IPS DF 4.7 (cell line): ENCODE results near the gene LRRC2.
"Not testable (repeated sequence)": the region's sequence is repeated elsewhere in the genome, so short reads cannot be mapped to it uniquely, and the experiment has no call there.

Source experiments
- DNase-seq: peaks from one replicate; pipeline ENCODE4 v3.0.0-alpha.2; 2013; ENCODE audit warnings: low spot score; ENCODE audit errors: extremely low read depth

LRRC2 gene

GRCh38 chr3:46584598-46585467, 18.7 kb upstream of the LRRC2 start:
- no peak for DNase-seq

- DNase-seq, result no peak
Observed at GRCh38 chr3:46580675-46581074, 14.6 kb upstream of the LRRC2 start.

DNA sequence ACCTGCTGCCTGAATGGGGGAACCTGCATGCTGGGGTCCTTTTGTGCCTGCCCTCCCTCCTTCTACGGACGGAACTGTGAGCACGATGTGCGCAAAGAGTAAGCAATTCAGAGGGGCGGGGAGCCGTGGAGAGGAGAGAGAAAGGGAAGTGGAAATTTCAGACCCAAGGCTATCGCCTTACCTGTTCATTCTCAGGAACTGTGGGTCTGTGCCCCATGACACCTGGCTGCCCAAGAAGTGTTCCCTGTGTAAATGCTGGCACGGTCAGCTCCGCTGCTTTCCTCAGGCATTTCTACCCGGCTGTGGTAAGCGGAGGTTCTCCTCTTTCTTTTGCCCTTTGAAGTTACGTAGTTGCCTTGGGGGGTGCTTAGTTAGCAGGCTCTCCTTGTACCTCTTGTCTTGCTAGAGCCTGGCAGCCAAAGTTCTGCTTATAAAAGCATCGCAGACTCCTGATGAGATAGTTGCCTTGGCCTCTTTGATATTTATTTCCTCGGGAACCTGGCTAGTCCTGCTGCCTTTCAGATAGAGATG, 13.7 kb upstream of the LRRC2 start:
- DNase-seq, result no peak

DNA sequence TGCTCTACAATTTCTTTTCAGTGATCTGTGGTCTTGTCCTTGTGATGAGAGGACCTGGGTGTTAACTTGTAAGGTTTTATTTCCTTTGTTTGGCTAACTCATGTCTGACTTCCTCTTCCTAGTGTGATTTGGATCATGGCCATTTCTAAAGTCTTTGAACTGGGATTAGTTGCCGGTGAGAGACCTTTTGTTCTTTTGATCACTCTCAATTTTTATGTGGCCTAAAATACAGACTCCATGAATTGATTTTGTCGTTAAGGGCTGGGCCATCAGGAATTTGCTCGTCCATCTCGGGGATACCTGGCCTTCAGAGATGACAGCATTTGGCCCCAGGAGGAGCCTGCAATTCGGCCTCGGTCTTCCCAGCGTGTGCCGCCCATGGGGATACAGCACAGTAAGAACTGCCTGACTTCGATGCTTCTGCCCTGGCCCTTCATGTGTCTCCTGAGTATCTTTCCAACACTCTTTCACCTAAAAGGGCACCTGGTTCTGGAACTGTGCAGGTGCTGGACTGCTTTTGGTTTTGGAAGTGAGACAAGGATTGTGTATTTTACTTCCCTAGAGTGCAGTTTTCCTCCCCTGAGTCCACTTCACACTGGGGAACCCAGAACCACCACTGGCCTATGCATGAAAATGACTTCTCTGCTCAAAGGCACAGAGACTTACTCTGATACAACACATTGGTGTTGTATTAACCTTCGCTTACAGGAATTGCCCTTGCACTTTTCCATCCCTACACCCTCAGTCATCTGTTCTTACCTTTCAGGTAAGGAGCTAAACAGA, 13.1 kb upstream of the LRRC2 start:
- no peak for DNase-seq

- not testable (repeated sequence) for DNase-seq
Observed at GRCh38 chr3:46577580-46578249, 11.6 kb upstream of the LRRC2 start.

GRCh38 chr3:46576879-46577278, 10.8 kb upstream of the LRRC2 start:
- DNase-seq, result no peak

- no peak for DNase-seq
Observed at GRCh38 chr3:46576386-46576785, 10.3 kb upstream of the LRRC2 start.

GRCh38 chr3:46575577-46576222, 9.6 kb upstream of the LRRC2 start:
- DNase-seq, result no peak

DNA sequence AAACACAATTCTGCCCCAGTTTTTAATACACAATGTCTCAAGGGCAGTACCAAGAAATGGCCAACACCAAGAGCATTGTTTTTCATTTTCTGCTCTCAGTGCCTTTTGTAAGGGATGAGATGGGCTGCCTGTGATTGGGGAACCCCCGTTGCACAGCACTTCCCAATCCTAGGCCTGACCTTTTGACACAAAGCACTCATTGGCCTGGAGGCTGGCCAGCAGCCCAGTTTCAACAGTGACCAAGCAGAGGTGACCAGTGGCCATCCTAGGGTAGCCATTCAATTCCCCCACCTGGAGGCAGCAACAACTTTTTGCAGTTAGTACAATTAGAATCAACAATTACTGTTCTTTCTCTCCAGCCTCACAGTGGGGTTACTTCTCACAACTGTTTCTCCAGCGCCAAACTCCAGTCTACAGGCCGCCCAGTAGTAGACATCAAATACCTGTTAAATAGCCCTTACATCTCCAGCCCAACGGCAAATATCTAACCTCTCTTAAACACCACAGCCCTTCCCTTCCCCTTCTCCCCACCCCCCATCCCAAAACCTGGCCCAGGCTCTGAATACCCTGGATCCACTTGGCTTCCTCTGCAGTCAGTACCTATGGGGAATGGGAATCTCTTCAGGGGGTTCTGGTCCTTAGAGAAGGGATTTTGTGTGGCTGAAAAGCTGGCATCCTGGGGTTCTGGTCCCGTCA, 8.9 kb upstream of the LRRC2 start:
- no peak for DNase-seq

DNA sequence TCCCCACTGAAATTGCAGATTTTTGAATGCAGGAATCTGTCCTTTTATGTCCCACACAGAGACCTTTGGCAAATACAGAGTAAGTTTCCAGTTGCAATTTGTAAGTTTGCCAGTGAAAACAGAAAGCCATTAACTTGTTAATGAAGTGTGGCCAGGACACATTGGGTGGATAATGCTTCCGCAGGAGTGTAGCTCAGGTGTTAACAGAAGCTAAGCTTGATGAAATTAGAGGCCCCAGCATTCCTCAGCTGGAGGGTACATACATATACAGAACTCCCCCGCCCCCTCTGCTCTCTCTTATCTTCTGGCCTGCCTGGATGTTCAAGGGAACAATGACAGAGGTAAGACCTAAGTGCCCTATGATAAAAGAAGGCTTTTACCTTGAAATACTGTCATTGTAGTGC, 8.1 kb upstream of the LRRC2 start:
- no peak for DNase-seq

DNA sequence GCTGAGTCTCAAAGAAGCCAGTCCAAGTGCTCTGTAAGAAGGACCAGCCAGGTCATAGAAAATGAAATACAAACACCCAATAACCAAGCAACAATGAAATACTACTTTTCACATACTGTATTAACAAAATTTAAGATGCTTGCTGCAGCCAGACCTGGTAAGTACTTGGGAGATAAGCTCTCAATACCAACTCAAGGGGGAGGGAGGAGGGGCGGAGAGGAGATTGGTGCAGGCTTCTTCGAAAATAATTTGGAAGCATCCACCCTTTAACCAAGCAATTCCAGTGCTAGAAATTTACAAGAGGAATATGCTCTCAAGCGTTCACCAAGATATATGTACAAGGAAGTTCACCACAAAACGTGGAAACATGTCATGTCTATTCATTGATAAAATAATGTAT, 7.6 kb upstream of the LRRC2 start:
- no peak for DNase-seq

DNA sequence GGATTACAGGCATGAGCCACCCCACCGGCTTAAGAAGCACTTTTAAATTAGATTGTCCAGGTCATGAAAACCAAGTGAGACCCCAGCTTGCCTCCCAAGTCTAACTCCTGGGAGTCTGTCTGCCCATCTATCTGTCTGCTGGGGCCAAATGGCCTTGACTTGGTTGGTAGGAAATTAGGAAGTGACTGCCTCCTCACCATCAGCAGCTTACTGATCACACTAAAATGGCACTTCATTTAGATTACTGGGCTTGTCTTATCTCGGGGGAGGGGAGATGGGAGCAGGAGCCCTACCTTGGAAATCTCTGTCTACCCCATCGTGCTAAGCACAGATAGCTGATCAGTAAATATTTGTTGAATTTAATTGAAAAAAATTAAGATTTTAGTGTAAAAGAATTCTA, 5.6 kb upstream of the LRRC2 start:
- no peak for DNase-seq

DNA sequence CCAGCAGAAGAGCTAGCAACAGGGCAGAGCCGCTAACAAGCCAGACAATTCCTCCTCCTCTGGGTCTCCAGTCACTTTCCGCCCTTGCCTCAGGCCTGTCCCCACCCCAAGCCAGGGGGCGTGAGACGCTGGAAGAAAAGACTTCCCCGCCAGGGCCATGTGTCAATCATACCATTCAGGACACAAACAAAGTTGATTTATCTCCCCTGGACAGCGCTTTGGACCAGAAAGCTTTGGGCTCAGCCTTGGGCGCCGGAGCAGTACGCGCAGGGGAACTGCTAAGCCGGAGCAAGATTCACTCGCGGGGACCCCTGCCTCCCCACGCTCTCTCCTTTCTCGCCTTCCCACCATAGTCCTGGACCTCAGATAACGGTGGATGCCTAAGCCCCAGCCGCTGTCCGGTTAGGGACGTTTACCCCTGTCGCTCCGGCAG, 479 bp downstream of the LRRC2 start:
- DNase-seq, result no peak

DNA sequence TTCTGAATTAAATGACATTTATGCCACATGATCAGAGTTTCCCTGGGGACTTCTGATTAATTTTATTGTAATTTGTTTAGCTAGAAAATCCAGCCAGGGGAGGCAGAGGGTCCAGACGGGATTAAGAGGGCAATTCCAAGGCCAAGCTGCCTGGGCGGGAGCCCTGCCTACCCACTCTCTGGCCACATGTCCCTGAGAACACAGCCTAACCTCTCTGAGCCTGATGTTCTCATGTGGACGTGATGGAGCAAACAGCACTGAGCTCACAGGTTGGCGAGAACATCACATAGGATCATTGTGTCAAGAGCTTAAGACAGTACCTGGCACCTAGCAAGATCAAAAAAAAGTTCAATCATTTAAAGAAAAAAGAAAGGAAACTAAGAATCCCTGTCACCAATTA, 1.0 kb downstream of the LRRC2 start:
- no peak for DNase-seq

- DNase-seq, result no peak
Observed at GRCh38 chr3:46564190-46565021, 1.7 kb downstream of the LRRC2 start.

- no peak for DNase-seq
Observed at GRCh38 chr3:46561951-46562350, 4.2 kb downstream of the LRRC2 start.

- DNase-seq, result no peak
Observed at GRCh38 chr3:46561511-46561910, 4.6 kb downstream of the LRRC2 start.

GRCh38 chr3:46559091-46559704, 6.9 kb downstream of the LRRC2 start:
- DNase-seq, result no peak
